Measurements from ENCODE around the gene GCK.

GCK gene

GRCh38 chr7:44220358-44221112 lies 31.3 kb upstream of the GCK start:
- H3K4me3 ChIP-seq (ENCODE audit: low read length), result no peak overlapping the region
- no peaks in the 10 kb centered on the region for H3K9me3 ChIP-seq (ENCODE audit: control insufficient read depth, low read length)
- no peaks in the 10 kb centered on the region for H3K4me1 ChIP-seq (ENCODE audit: control insufficient read depth, insufficient read depth, low read length)
- peaks cover 8% of the 10 kb centered on the region for H3K27me3 ChIP-seq (ENCODE audit: control insufficient read depth, insufficient read depth, low read length)
- no peaks in the 10 kb centered on the region for H3K36me3 ChIP-seq (ENCODE audit: control insufficient read depth, insufficient read depth, low read length)
- H3K9ac ChIP-seq (ENCODE audit: low read length), result no peak overlapping the region

GRCh38 chr7:44220046-44220357 lies 30.8 kb upstream of the GCK start:
- no peak overlapping the region for H3K9ac ChIP-seq (ENCODE audit: low read length)
- no peaks in the 10 kb centered on the region for H3K9me3 ChIP-seq (ENCODE audit: control insufficient read depth, low read length)
- H3K4me3 ChIP-seq (ENCODE audit: low read length), result no peak overlapping the region
- no peaks in the 10 kb centered on the region for H3K36me3 ChIP-seq (ENCODE audit: control insufficient read depth, insufficient read depth, low read length)
- H3K4me1 ChIP-seq (ENCODE audit: control insufficient read depth, insufficient read depth, low read length), result no peaks in the 10 kb centered on the region
- peaks cover 8% of the 10 kb centered on the region for H3K27me3 ChIP-seq (ENCODE audit: control insufficient read depth, insufficient read depth, low read length)

- no peak overlapping the region for H3K9ac ChIP-seq (ENCODE audit: low read length)
- no peak overlapping the region for H3K4me3 ChIP-seq (ENCODE audit: low read length)
- H3K36me3 ChIP-seq (ENCODE audit: control insufficient read depth, insufficient read depth, low read length), result no peaks in the 10 kb centered on the region
- H3K27me3 ChIP-seq (ENCODE audit: control insufficient read depth, insufficient read depth, low read length), result peaks cover 4% of the 10 kb centered on the region
- H3K9me3 ChIP-seq (ENCODE audit: control insufficient read depth, low read length), result no peaks in the 10 kb centered on the region
- H3K4me1 ChIP-seq (ENCODE audit: control insufficient read depth, insufficient read depth, low read length), result peaks cover 2% of the 10 kb centered on the region
Measured at GRCh38 chr7:44219371-44220045, 30.3 kb upstream of the GCK start.

GRCh38 chr7:44218418-44219201 lies 29.4 kb upstream of the GCK start:
- H3K4me1 ChIP-seq (ENCODE audit: control insufficient read depth, insufficient read depth, low read length), result peaks cover 8% of the 10 kb centered on the region
- H3K9ac ChIP-seq (ENCODE audit: low read length), result no peak overlapping the region
- no peaks in the 10 kb centered on the region for H3K9me3 ChIP-seq (ENCODE audit: control insufficient read depth, low read length)
- H3K36me3 ChIP-seq (ENCODE audit: control insufficient read depth, insufficient read depth, low read length), result no peaks in the 10 kb centered on the region
- H3K4me3 ChIP-seq (ENCODE audit: low read length), result no peak overlapping the region
- H3K27me3 ChIP-seq (ENCODE audit: control insufficient read depth, insufficient read depth, low read length), result no peaks in the 10 kb centered on the region

GRCh38 chr7:44217852-44218402 lies 28.7 kb upstream of the GCK start:
- Histone ChIP-seq H3K27me3 (ENCODE audit: control insufficient read depth, insufficient read depth, low read length) (no peaks in the 10 kb centered on the region), H3K9ac (ENCODE audit: low read length) (no peak overlapping the region), H3K4me3 (ENCODE audit: low read length) (no peak overlapping the region), H3K9me3 (ENCODE audit: control insufficient read depth, low read length) (no peaks in the 10 kb centered on the region), H3K36me3 (ENCODE audit: control insufficient read depth, insufficient read depth, low read length) (no peaks in the 10 kb centered on the region), H3K4me1 (ENCODE audit: control insufficient read depth, insufficient read depth, low read length) (peaks cover 8% of the 10 kb centered on the region)

- no peak overlapping the region for H3K4me3 ChIP-seq (ENCODE audit: low read length)
- H3K27me3 ChIP-seq (ENCODE audit: control insufficient read depth, insufficient read depth, low read length), result no peaks in the 10 kb centered on the region
- H3K4me1 ChIP-seq (ENCODE audit: control insufficient read depth, insufficient read depth, low read length), result peaks cover 8% of the 10 kb centered on the region
- no peaks in the 10 kb centered on the region for H3K9me3 ChIP-seq (ENCODE audit: control insufficient read depth, low read length)
- no peaks in the 10 kb centered on the region for H3K36me3 ChIP-seq (ENCODE audit: control insufficient read depth, insufficient read depth, low read length)
- H3K9ac ChIP-seq (ENCODE audit: low read length), result no peak overlapping the region
Measured at GRCh38 chr7:44217223-44217714, 28.0 kb upstream of the GCK start.

GRCh38 chr7:44216521-44217222 lies 27.4 kb upstream of the GCK start:
- H3K36me3 ChIP-seq (ENCODE audit: control insufficient read depth, insufficient read depth, low read length), result peaks cover 3% of the 10 kb centered on the region
- H3K27me3 ChIP-seq (ENCODE audit: control insufficient read depth, insufficient read depth, low read length), result no peaks in the 10 kb centered on the region
- no peaks in the 10 kb centered on the region for H3K9me3 ChIP-seq (ENCODE audit: control insufficient read depth, low read length)
- H3K4me3 ChIP-seq (ENCODE audit: low read length), result no peak overlapping the region
- H3K9ac ChIP-seq (ENCODE audit: low read length), result no peak overlapping the region
- H3K4me1 ChIP-seq (ENCODE audit: control insufficient read depth, insufficient read depth, low read length), result peaks cover 8% of the 10 kb centered on the region

- H3K9me3 ChIP-seq (ENCODE audit: control insufficient read depth, low read length), result no peaks in the 10 kb centered on the region
- H3K4me1 ChIP-seq (ENCODE audit: control insufficient read depth, insufficient read depth, low read length), result peaks cover 8% of the 10 kb centered on the region
- H3K27me3 ChIP-seq (ENCODE audit: control insufficient read depth, insufficient read depth, low read length), result no peaks in the 10 kb centered on the region
- H3K4me3 ChIP-seq (ENCODE audit: low read length), result no peak overlapping the region
- H3K36me3 ChIP-seq (ENCODE audit: control insufficient read depth, insufficient read depth, low read length), result peaks cover 10% of the 10 kb centered on the region
- no peak overlapping the region for H3K9ac ChIP-seq (ENCODE audit: low read length)
Measured at GRCh38 chr7:44216019-44216418, 26.8 kb upstream of the GCK start.

- peaks cover 14% of the 10 kb centered on the region for H3K36me3 ChIP-seq (ENCODE audit: control insufficient read depth, insufficient read depth, low read length)
- no peaks in the 10 kb centered on the region for H3K9me3 ChIP-seq (ENCODE audit: control insufficient read depth, low read length)
- H3K9ac ChIP-seq (ENCODE audit: low read length), result no peak overlapping the region
- H3K4me1 ChIP-seq (ENCODE audit: control insufficient read depth, insufficient read depth, low read length), result peaks cover 8% of the 10 kb centered on the region
- H3K27me3 ChIP-seq (ENCODE audit: control insufficient read depth, insufficient read depth, low read length), result no peaks in the 10 kb centered on the region
- no peak overlapping the region for H3K4me3 ChIP-seq (ENCODE audit: low read length)
Measured at GRCh38 chr7:44215531-44215930, 26.3 kb upstream of the GCK start.

- H3K9ac ChIP-seq (ENCODE audit: low read length), result no peak overlapping the region
Measured at GRCh38 chr7:44213877-44214388, 24.7 kb upstream of the GCK start.

GRCh38 chr7:44213206-44213876 lies 24.1 kb upstream of the GCK start:
- no peak overlapping the region for H3K9ac ChIP-seq (ENCODE audit: low read length)
- H3K27me3 ChIP-seq (ENCODE audit: control insufficient read depth, insufficient read depth, low read length), result no peaks in the 10 kb centered on the region
- H3K36me3 ChIP-seq (ENCODE audit: control insufficient read depth, insufficient read depth, low read length), result peaks cover 27% of the 10 kb centered on the region
- H3K9me3 ChIP-seq (ENCODE audit: control insufficient read depth, low read length), result no peaks in the 10 kb centered on the region
- H3K4me3 ChIP-seq (ENCODE audit: low read length), result no peak overlapping the region
- peaks cover 8% of the 10 kb centered on the region for H3K4me1 ChIP-seq (ENCODE audit: control insufficient read depth, insufficient read depth, low read length)

More at GRCh38 chr7:44213877-44214388, 24.7 kb upstream of the GCK start:
- Histone ChIP-seq H3K27me3 (ENCODE audit: control insufficient read depth, insufficient read depth, low read length) (no peaks in the 10 kb centered on the region), H3K4me1 (ENCODE audit: control insufficient read depth, insufficient read depth, low read length) (peaks cover 8% of the 10 kb centered on the region), H3K9me3 (ENCODE audit: control insufficient read depth, low read length) (no peaks in the 10 kb centered on the region), H3K4me3 (ENCODE audit: low read length) (no peak overlapping the region), H3K36me3 (ENCODE audit: control insufficient read depth, insufficient read depth, low read length) (peaks cover 21% of the 10 kb centered on the region)

All from mucosa of stomach (tissue), 1 donor.